Measurements from ENCODE around the gene SIGLEC9. TPM values are rescaled to one million over a fixed set of nuclear protein-coding genes. Genes with fewer than 3 reads are reported as not detected.

The SIGLEC9 gene
- total and polyA plus RNA-seq, 2 donors: 1.9 to 6.8 TPM

- H3K27ac ChIP-seq (ENCODE audit: low read depth in 1 of 2, low read length in 1 of 2): no peak overlapping the region
- 93% methylated on average over 22 of the region's 22 CpGs for WGBS
- no peak overlapping the region for H3K4me3 ChIP-seq (ENCODE audit: low read length in 2 of 2)
- H3K27me3 ChIP-seq (ENCODE audit: control insufficient read depth in 2 of 2, insufficient read depth in 1 of 2, low read length in 1 of 2): no peaks in the 10 kb centered on the region
- no peak for DNase-seq (ENCODE audit: low read depth in 6 of 9, low spot score in 9 of 9)
- H3K36me3 ChIP-seq (ENCODE audit: control insufficient read depth in 2 of 2, insufficient read depth in 2 of 2, low read length in 1 of 2): peaks cover 0 to 3% of the 10 kb centered on the region in 2 donors
- no peaks in the 10 kb centered on the region for H3K4me1 ChIP-seq (ENCODE audit: control insufficient read depth in 2 of 2, insufficient read depth in 2 of 2, low read length in 2 of 2)
- H3K9me3 ChIP-seq (ENCODE audit: control insufficient read depth in 2 of 2, insufficient read depth in 1 of 2, low read length in 1 of 2): no peaks in the 10 kb centered on the region
Observed at GRCh38 chr19:51093510-51094345, 31.0 kb upstream of the SIGLEC9 start.

DNA sequence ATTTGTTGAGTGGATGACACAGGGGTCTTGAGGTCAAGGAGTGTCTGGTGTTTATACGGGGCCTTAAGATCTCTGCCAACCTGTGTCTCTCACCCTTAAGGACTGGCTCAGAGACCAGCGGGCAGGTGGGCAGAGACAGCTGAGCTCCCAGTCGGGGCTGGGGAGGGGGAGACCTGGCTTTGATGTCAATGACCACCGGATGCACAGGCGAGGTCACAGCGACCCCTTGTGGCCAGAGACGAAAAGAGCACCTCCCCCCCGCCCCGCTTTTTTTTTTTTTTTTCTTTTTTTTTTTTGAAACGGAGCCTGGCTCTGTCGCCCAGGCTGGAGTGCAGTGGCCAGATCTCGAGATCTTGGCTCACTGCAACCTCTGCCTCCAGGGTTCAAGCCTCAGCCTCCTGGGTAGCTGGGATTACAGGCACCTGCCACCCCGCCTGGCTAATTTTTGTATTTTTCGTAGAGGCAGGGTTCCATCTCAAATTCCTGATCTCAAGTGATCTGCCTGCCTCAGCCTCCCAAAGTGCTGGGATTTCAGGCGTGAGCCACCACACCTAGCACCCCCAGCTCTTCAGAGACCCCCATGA, 29.9 kb upstream of the SIGLEC9 start:
- H3K4me1 ChIP-seq (ENCODE audit: control insufficient read depth in 2 of 2, insufficient read depth in 2 of 2, low read length in 2 of 2): no peaks in the 10 kb centered on the region
- H3K27ac ChIP-seq (ENCODE audit: low read depth in 1 of 2, low read length in 1 of 2): no peak overlapping the region
- 51% methylated on average over 15 of the region's 15 CpGs for WGBS
- H3K27me3 ChIP-seq (ENCODE audit: control insufficient read depth in 2 of 2, insufficient read depth in 1 of 2, low read length in 1 of 2): no peaks in the 10 kb centered on the region
- no peaks in the 10 kb centered on the region for H3K9me3 ChIP-seq (ENCODE audit: control insufficient read depth in 2 of 2, insufficient read depth in 1 of 2, low read length in 1 of 2)
- peaks cover under 1 to 3% of the 10 kb centered on the region in 2 donors for H3K36me3 ChIP-seq (ENCODE audit: control insufficient read depth in 2 of 2, insufficient read depth in 2 of 2, low read length in 1 of 2)
- no peak overlapping the region for H3K4me3 ChIP-seq (ENCODE audit: low read length in 2 of 2)
- DNase-seq (ENCODE audit: low read depth in 6 of 9, low spot score in 9 of 9): peak in 1 of 9 donors; percentile 21

DNA sequence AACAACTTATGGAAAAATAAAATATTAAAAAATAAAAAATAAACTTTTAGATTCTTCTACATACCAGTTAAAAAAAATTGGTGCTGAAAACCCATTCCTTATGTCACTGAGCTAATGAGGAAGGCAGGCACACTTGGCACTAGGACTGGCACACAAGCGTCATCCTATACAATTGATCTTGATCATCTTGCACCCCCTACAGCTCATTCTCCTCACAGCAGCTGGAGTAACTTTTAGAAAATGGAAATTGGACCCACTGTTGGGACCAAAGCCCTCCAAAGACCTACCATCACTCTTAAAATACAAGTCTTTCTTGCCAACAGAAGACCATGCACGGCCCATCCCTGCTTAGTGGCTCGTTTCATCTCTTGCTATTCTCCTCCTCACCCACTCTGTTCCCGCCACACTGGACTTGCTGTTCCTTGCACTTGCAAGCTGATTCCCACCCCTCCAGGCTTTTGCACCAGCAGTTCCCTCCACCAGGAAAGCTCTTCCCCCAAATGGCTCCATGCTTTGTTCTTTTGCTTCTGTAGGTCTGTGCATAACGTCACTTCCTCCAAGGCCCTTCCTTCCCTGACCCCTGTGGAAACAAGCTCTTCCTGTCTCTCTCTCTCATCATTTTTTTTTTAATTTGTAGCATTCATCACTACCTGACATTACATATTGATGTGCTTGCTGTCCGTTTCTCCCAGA, 28.1 kb upstream of the SIGLEC9 start:
- WGBS: 87% methylated on average over 6 of the region's 6 CpGs
- no peak for DNase-seq (ENCODE audit: low read depth in 6 of 9, low spot score in 9 of 9)
- Histone ChIP-seq H3K4me1 (ENCODE audit: control insufficient read depth in 2 of 2, insufficient read depth in 2 of 2, low read length in 2 of 2) (no peaks in the 10 kb centered on the region), H3K27ac (ENCODE audit: low read depth in 1 of 2, low read length in 1 of 2) (no peak overlapping the region), H3K9me3 (ENCODE audit: control insufficient read depth in 2 of 2, insufficient read depth in 1 of 2, low read length in 1 of 2) (no peaks in the 10 kb centered on the region), H3K27me3 (ENCODE audit: control insufficient read depth in 2 of 2, insufficient read depth in 1 of 2, low read length in 1 of 2) (no peaks in the 10 kb centered on the region), H3K36me3 (ENCODE audit: control insufficient read depth in 2 of 2, insufficient read depth in 2 of 2, low read length in 1 of 2) (peaks cover 5 to 7% of the 10 kb centered on the region in 2 donors), H3K4me3 (ENCODE audit: low read length in 2 of 2) (no peak overlapping the region)

- Histone ChIP-seq H3K9me3 (ENCODE audit: control insufficient read depth in 2 of 2, insufficient read depth in 1 of 2, low read length in 1 of 2) (no peaks in the 10 kb centered on the region), H3K36me3 (ENCODE audit: control insufficient read depth in 2 of 2, insufficient read depth in 2 of 2, low read length in 1 of 2) (peaks cover 6 to 9% of the 10 kb centered on the region in 2 donors)
- WGBS: 23% methylated on average over 8 of the region's 8 CpGs
Observed at GRCh38 chr19:51097166-51097738, 27.5 kb upstream of the SIGLEC9 start.

DNA sequence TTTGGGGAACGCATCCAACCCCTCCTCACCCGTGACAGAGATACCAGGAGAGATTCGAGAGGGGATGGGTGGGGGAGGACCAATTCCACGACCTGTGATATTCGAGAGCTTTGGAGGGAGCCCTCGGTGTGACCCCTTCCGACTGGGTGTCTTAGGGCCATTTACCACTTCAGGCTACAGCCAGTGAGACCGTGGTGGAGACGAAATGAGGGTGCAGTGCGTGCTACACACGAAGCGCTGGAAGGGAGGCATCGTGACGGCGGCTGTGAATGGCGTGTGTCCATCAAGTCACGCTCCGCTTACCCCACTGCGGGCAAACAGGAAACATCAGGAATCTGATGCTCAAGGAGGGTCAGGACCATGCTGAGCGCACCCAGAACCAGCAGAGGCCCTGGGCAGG, 26.9 kb upstream of the SIGLEC9 start:
- Histone ChIP-seq H3K27ac (ENCODE audit: low read depth in 1 of 2, low read length in 1 of 2) (no peak overlapping the region), H3K36me3 (ENCODE audit: control insufficient read depth in 2 of 2, insufficient read depth in 2 of 2, low read length in 1 of 2) (peaks cover 11 to 14% of the 10 kb centered on the region in 2 donors), H3K9me3 (ENCODE audit: control insufficient read depth in 2 of 2, insufficient read depth in 1 of 2, low read length in 1 of 2) (no peaks in the 10 kb centered on the region), H3K27me3 (ENCODE audit: control insufficient read depth in 2 of 2, insufficient read depth in 1 of 2, low read length in 1 of 2) (no peaks in the 10 kb centered on the region), H3K4me3 (ENCODE audit: low read length in 2 of 2) (no peak overlapping the region), H3K4me1 (ENCODE audit: control insufficient read depth in 2 of 2, insufficient read depth in 2 of 2, low read length in 2 of 2) (no peaks in the 10 kb centered on the region)
- 89% methylated on average over 20 of the region's 20 CpGs for whole genome bisulfite sequencing
- DNase-seq (ENCODE audit: low read depth in 6 of 9, low spot score in 9 of 9): no peak

More at GRCh38 chr19:51097166-51097738, 27.5 kb upstream of the SIGLEC9 start:
- DNase-seq (ENCODE audit: low read depth in 6 of 9, low spot score in 9 of 9): peak in 3 of 9 donors; percentile 24 to 41 (median 40)
- Histone ChIP-seq H3K4me1 (ENCODE audit: control insufficient read depth in 2 of 2, insufficient read depth in 2 of 2, low read length in 2 of 2) (no peaks in the 10 kb centered on the region), H3K27me3 (ENCODE audit: control insufficient read depth in 2 of 2, insufficient read depth in 1 of 2, low read length in 1 of 2) (no peaks in the 10 kb centered on the region), H3K4me3 (ENCODE audit: low read length in 2 of 2) (no peak overlapping the region), H3K27ac (ENCODE audit: low read depth in 1 of 2, low read length in 1 of 2) (no peak overlapping the region)

- H3K27me3 ChIP-seq (ENCODE audit: control insufficient read depth in 2 of 2, insufficient read depth in 1 of 2, low read length in 1 of 2): no peaks in the 10 kb centered on the region
- no peaks in the 10 kb centered on the region for H3K4me1 ChIP-seq (ENCODE audit: control insufficient read depth in 2 of 2, insufficient read depth in 2 of 2, low read length in 2 of 2)
- peak overlapping the region in 1 of 2 donors; percentile 41 for H3K4me3 ChIP-seq (ENCODE audit: low read length in 2 of 2)
- peaks cover 14% of the 10 kb centered on the region in 2 donors for H3K36me3 ChIP-seq (ENCODE audit: control insufficient read depth in 2 of 2, insufficient read depth in 2 of 2, low read length in 1 of 2)
- H3K27ac ChIP-seq (ENCODE audit: low read depth in 1 of 2, low read length in 1 of 2): no peak overlapping the region
- H3K9me3 ChIP-seq (ENCODE audit: control insufficient read depth in 2 of 2, insufficient read depth in 1 of 2, low read length in 1 of 2): no peaks in the 10 kb centered on the region
- peak in 2 of 9 donors; percentile 16 to 21 for DNase-seq (ENCODE audit: low read depth in 6 of 9, low spot score in 9 of 9)
- WGBS: 78% methylated on average over 78 of the region's 78 CpGs
Observed at GRCh38 chr19:51098365-51099046, 26.2 kb upstream of the SIGLEC9 start.

DNA sequence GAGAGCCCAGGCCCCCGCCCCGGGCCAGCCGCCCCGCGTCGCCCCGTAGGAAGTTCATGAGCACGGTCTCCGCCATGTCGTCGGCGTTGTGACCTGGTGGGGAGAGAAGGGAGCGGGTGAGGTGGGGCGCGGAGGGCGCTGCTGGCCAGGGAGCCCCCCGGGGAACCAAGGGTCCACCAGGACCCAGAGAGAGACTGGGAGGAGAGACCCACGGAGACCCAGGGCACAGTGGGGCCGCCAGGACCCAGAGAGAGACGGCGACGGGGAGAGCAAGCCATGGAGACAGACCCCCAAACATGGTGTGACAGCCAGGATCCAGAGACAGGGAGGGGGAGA, 25.7 kb upstream of the SIGLEC9 start:
- Histone ChIP-seq H3K36me3 (ENCODE audit: control insufficient read depth in 2 of 2, insufficient read depth in 2 of 2, low read length in 1 of 2) (peaks cover 14 to 19% of the 10 kb centered on the region in 2 donors), H3K4me3 (ENCODE audit: low read length in 2 of 2) (peak overlapping the region in 1 of 2 donors; percentile 41)

GRCh38 chr19:51100601-51101000, 24.1 kb upstream of the SIGLEC9 start:
- Histone ChIP-seq H3K27ac (ENCODE audit: low read depth in 1 of 2, low read length in 1 of 2) (no peak overlapping the region), H3K36me3 (ENCODE audit: control insufficient read depth in 2 of 2, insufficient read depth in 2 of 2, low read length in 1 of 2) (peaks cover 14 to 24% of the 10 kb centered on the region in 2 donors)
- WGBS: 92% methylated on average over 3 of the region's 3 CpGs

More for the DNA sequence above, 25.7 kb upstream of the SIGLEC9 start:
- Histone ChIP-seq H3K27me3 (ENCODE audit: control insufficient read depth in 2 of 2, insufficient read depth in 1 of 2, low read length in 1 of 2) (no peaks in the 10 kb centered on the region), H3K27ac (ENCODE audit: low read depth in 1 of 2, low read length in 1 of 2) (no peak overlapping the region), H3K4me1 (ENCODE audit: control insufficient read depth in 2 of 2, insufficient read depth in 2 of 2, low read length in 2 of 2) (no peaks in the 10 kb centered on the region), H3K9me3 (ENCODE audit: control insufficient read depth in 2 of 2, insufficient read depth in 1 of 2, low read length in 1 of 2) (no peaks in the 10 kb centered on the region)
- WGBS: 81% methylated on average over 22 of the region's 22 CpGs
- no peak for DNase-seq (ENCODE audit: low read depth in 6 of 9, low spot score in 9 of 9)

More at GRCh38 chr19:51100601-51101000, 24.1 kb upstream of the SIGLEC9 start:
- H3K9me3 ChIP-seq (ENCODE audit: control insufficient read depth in 2 of 2, insufficient read depth in 1 of 2, low read length in 1 of 2): no peaks in the 10 kb centered on the region
- no peaks in the 10 kb centered on the region for H3K4me1 ChIP-seq (ENCODE audit: control insufficient read depth in 2 of 2, insufficient read depth in 2 of 2, low read length in 2 of 2)
- H3K4me3 ChIP-seq (ENCODE audit: low read length in 2 of 2): no peak overlapping the region
- DNase-seq (ENCODE audit: low read depth in 6 of 9, low spot score in 9 of 9): no peak
- H3K27me3 ChIP-seq (ENCODE audit: control insufficient read depth in 2 of 2, insufficient read depth in 1 of 2, low read length in 1 of 2): no peaks in the 10 kb centered on the region

All from thymus (tissue), 11 donors.